Measurements from ENCODE around the gene ARHGEF33. TPM values are rescaled to one million over a fixed set of nuclear protein-coding genes. Genes with fewer than 3 reads are reported as not detected.

ARHGEF33 gene
- total RNA-seq, 3 donors from 2014 or later = 0.10 to 1.5 (median 0.29) TPM

DNA sequence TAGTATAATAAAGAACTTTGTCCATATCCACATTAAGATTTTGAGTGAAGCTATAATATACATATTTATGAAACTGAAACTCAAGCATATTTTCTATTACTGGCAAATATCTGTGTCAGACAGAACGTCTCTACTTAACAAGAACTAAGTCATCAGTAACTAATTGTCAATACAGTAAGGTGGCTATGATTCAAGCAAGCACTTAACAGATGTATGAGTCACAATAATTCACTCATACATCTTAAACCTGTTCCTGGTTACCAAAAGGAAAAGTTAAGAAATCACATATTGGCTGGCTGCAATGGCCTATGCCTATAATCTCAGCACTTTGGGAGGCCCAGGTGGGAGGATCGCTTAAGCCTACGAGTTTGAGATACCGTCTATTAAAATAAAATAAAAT is 135.2 kb downstream of the ARHGEF33 start:
- no peak for ATAC-seq
- Histone ChIP-seq H3K36me3 (ENCODE audit: low read depth) (no peaks in the 10 kb centered on the region), H3K4me1 (ENCODE audit: low read depth) (no peaks in the 10 kb centered on the region), H3K9me3 (no peaks in the 10 kb centered on the region), H3K4me3 (no peak overlapping the region)
- intact Hi-C loops (cut with DNase I, micrococcal nuclease) = no loop called here
- TF ChIP-seq, protein P1, sequence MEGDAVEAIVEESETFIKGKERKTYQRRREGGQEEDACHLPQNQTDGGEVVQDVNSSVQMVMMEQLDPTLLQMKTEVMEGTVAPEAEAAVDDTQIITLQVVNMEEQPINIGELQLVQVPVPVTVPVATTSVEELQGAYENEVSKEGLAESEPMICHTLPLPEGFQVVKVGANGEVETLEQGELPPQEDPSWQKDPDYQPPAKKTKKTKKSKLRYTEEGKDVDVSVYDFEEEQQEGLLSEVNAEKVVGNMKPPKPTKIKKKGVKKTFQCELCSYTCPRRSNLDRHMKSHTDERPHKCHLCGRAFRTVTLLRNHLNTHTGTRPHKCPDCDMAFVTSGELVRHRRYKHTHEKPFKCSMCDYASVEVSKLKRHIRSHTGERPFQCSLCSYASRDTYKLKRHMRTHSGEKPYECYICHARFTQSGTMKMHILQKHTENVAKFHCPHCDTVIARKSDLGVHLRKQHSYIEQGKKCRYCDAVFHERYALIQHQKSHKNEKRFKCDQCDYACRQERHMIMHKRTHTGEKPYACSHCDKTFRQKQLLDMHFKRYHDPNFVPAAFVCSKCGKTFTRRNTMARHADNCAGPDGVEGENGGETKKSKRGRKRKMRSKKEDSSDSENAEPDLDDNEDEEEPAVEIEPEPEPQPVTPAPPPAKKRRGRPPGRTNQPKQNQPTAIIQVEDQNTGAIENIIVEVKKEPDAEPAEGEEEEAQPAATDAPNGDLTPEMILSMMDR (IDR thresholded peaks at IDR 0.05) = no peak
- no peak for DNase-seq

Other genes starting within 250 kb of the ARHGEF33 start
- gene GALM, start 223.8 kb upstream of the ARHGEF33 start, total RNA-seq = 10 to 100 TPM; 27.0 to 62.7 (median 58.0) TPM
- gene SRSF7, start 138.5 kb upstream of the ARHGEF33 start, total RNA-seq = 100 to 1,000 TPM in 2 of 3 donors, 10 to 100 TPM in 1; 91.3 to 130 (median 113) TPM
- 10 to 100 TPM in 1 of 3 donors, 1 to 10 TPM in 2; 6.4 to 11.5 (median 7.5) TPM for gene GEMIN6, start 111.7 kb upstream of the ARHGEF33 start, total RNA-seq
- gene DHX57, start 13.9 kb upstream of the ARHGEF33 start, total RNA-seq = 10 to 100 TPM; 10.4 to 17.3 (median 10.5) TPM
- gene MORN2, start 13.9 kb upstream of the ARHGEF33 start, total RNA-seq = 10 to 100 TPM in 2 of 3 donors, 1 to 10 TPM in 1; 8.0 to 12.1 (median 11.3) TPM
- gene SOS1, start 231.2 kb downstream of the ARHGEF33 start, total RNA-seq = 10 to 100 TPM; 38.8 to 44.2 (median 39.8) TPM

Data from mucosa of descending colon (tissue), 3 donors.